WTC11 (cell line): ENCODE data around the gene GRIFIN. TPM values are rescaled to one million over a fixed set of nuclear protein-coding genes. Genes with fewer than 3 reads are reported as not detected.

Experiments used
- ATAC-seq: fragments of 200-7000 bp; cut with Tn5 transposase; 2 replicates; pipeline ENCODE4 v1.10.0; 2021; ENCODE audit warnings: mild to moderate bottlenecking, moderate library complexity
- CTCF ChIA-PET: fragments of 300-600 bp; sonication (Branson Sonifier 250); formaldehyde crosslinking; loops from one replicate; lab custom pipeline; 2021; ENCODE audit warnings: antibody characterized with exemption; lab: Charles Lee
- POLR2A ChIA-PET: fragments of 350-600 bp; sonication (Branson Sonifier 250); formaldehyde crosslinking; loops from one replicate; lab custom pipeline; 2021; ENCODE audit warnings: antibody characterized with exemption; lab: Charles Lee
- DNase-seq: peaks from one replicate; pipeline ENCODE4 v3.0.0; 2021; ENCODE audit warnings: low spot score
- H3K27ac Mint-ChIP-seq: 2 replicates; pipeline ENCODE4 v1.8.0; 2021; ENCODE audit warnings: mixed read lengths
- H3K27me3 Mint-ChIP-seq: 2 replicates; pipeline ENCODE4 v1.8.0; 2021; ENCODE audit warnings: low read depth, mild to moderate bottlenecking, moderate library complexity, mixed read lengths
- H3K36me3 Mint-ChIP-seq: 2 replicates; pipeline ENCODE4 v1.8.0; 2021; ENCODE audit warnings: mixed read lengths
- H3K4me1 Mint-ChIP-seq: 2 replicates; pipeline ENCODE4 v1.8.0; 2022; ENCODE audit warnings: mixed read lengths
- H3K4me3 Mint-ChIP-seq: 2 replicates; pipeline ENCODE4 v1.8.0; 2021; ENCODE audit warnings: mild to moderate bottlenecking, moderate library complexity, mixed read lengths
- H3K9me3 Mint-ChIP-seq: 2 replicates; pipeline ENCODE4 v1.8.0; 2021; ENCODE audit warnings: mixed read lengths
- AR ChIP-seq: fragments of 250-450 bp; sonication (Bioruptor Pico); IDR thresholded peaks from 2 replicates; pipeline ENCODE4 v1.9.0; 2021; ENCODE audit warnings: mild to moderate bottlenecking
- ARID4B ChIP-seq: sonication (generic); formaldehyde crosslinking; IDR thresholded peaks from 2 replicates; pipeline ENCODE4 v1.8.0; 2023; ENCODE audit warnings: missing genetic modification reagents, mild to moderate bottlenecking, borderline replicate concordance
- CBFB ChIP-seq: sonication (generic); formaldehyde crosslinking; IDR thresholded peaks from 2 replicates; pipeline ENCODE4 v1.8.1; 2022; ENCODE audit warnings: mild to moderate bottlenecking, low read depth, missing genetic modification reagents
- CTCF ChIP-seq: fragments of 200-600 bp; IDR thresholded peaks from 2 replicates; pipeline ENCODE4 v1.8.0; 2022; ENCODE audit warnings: antibody characterized with exemption
- E2F4 ChIP-seq: sonication (generic); formaldehyde crosslinking; IDR thresholded peaks from 2 replicates; pipeline ENCODE4 v1.8.1; 2022; ENCODE audit warnings: low read depth, mild to moderate bottlenecking, moderate library complexity, missing genetic modification reagents, borderline replicate concordance
- GRHL2 ChIP-seq: fragments of 250-450 bp; sonication (Bioruptor Pico); IDR thresholded peaks from 2 replicates; pipeline ENCODE4 v1.8.0; 2022; ENCODE audit warnings: mild to moderate bottlenecking, moderate library complexity; ENCODE audit not compliant: insufficient replicate concordance, severe bottlenecking
- total RNA-seq: library from RNA; stranded (reverse); gene quantifications from 3 replicates; pipeline ENCODE4 v1.2.3, GENCODE V29; 2021

Gene GRIFIN
- total RNA-seq, 1 experiment from 2014 or later = not detected

GRCh38 chr7:2432910-2433712 is 43.1 kb downstream of the GRIFIN start (continued):
- TF ChIP-seq E2F4 (no peak), CBFB (no peak)
- TF ChIP-seq, all 79 proteins: peak for 0

- Mint-ChIP-seq H3K4me3 (no peak overlapping the region), H3K27me3 (no peaks in the 10 kb centered on the region), H3K27ac (no peak overlapping the region), H3K9me3 (peaks cover 14% of the 10 kb centered on the region), H3K36me3 (peaks cover 12% of the 10 kb centered on the region), H3K4me1 (no peaks in the 10 kb centered on the region)
- CTCF ChIA-PET = interaction anchor here (0.5 to 2.3 kb wide), 39 partner anchors 9 to 356 kb away, joined by 3 to 35 read pairs (median 4); partner anchors contain the start of genes BRAT1 and CHST12
- POLR2A ChIA-PET = no interaction called here
- TF ChIP-seq ARID4B (CRISPR knock-in tag) = no peak
- no peak for TF ChIP-seq GRHL2 (CRISPR knock-in tag)
- TF ChIP-seq CTCF = peak; percentile 74
- DNase-seq = peak; percentile 66
- ATAC-seq = peak; percentile 97
These were observed 44.8 kb downstream of the GRIFIN start for GRCh38 chr7:2431260-2431867.

GRCh38 chr7:2425749-2426148 is 50.4 kb downstream of the GRIFIN start:
- ATAC-seq = no peak
- no peak overlapping the region for H3K4me3 Mint-ChIP-seq
- H3K27ac Mint-ChIP-seq = peak overlapping the region; percentile 25
- peaks cover under 1% of the 10 kb centered on the region for H3K36me3 Mint-ChIP-seq
- H3K27me3 Mint-ChIP-seq = no peaks in the 10 kb centered on the region
- no peak for DNase-seq
- peaks cover 12% of the 10 kb centered on the region for H3K4me1 Mint-ChIP-seq
- H3K9me3 Mint-ChIP-seq = peaks cover 9% of the 10 kb centered on the region
- POLR2A ChIA-PET = interaction anchor here (1.1 kb wide), 1 partner anchor 13 kb away, joined by 3 read pairs; no protein-coding TSS in a partner anchor
- CTCF ChIA-PET = interaction anchor here (3.2 kb wide), 1 partner anchor 43 kb away, joined by 17 read pairs; no protein-coding TSS in a partner anchor
- no peak for TF ChIP-seq AR (CRISPR knock-in tag)
- TF ChIP-seq, all 79 proteins: peak for 0

Other genes with a start within 250 kb of the GRIFIN start
- gene MAD1L1, start 243.5 kb downstream of the GRIFIN start, total RNA-seq = 43.8 to 47.8 TPM (median 46.7 TPM) in 3 replicates
- gene MRM2, start 234.2 kb downstream of the GRIFIN start, total RNA-seq = 33.6 to 38.9 TPM (median 34.7 TPM) in 3 replicates
- 100 to 108 TPM (median 102 TPM) in 3 replicates for gene NUDT1, start 234.2 kb downstream of the GRIFIN start, total RNA-seq
- 44.9 to 50.8 TPM (median 49.6 TPM) in 3 replicates for gene SNX8, start 162.0 kb downstream of the GRIFIN start, total RNA-seq
- 300 to 361 TPM (median 304 TPM) in 3 replicates for gene EIF3B, start 121.6 kb downstream of the GRIFIN start, total RNA-seq
- gene CHST12, start 72.8 kb downstream of the GRIFIN start, total RNA-seq = 18.3 to 21.7 TPM (median 20.7 TPM) in 3 replicates
- 24.1 to 29.4 TPM (median 26.5 TPM) in 3 replicates for gene LFNG, start 43.4 kb upstream of the GRIFIN start, total RNA-seq
- gene BRAT1, start 79.1 kb upstream of the GRIFIN start, total RNA-seq = 44.0 to 50.0 TPM (median 46.1 TPM) in 3 replicates
- gene IQCE, start 82.6 kb upstream of the GRIFIN start, total RNA-seq = 4.4 to 4.7 TPM (median 4.6 TPM) in 3 replicates
- gene TTYH3, start 155.6 kb upstream of the GRIFIN start, total RNA-seq = 178 to 190 TPM (median 181 TPM) in 3 replicates
- gene AMZ1, start 211.8 kb upstream of the GRIFIN start, total RNA-seq = 0.85 to 1.4 TPM (median 1.4 TPM) in 3 replicates